H1 (cell line): ENCODE measurements around the gene SPINT2. TPM values are rescaled to one million over a fixed set of nuclear protein-coding genes. Genes with fewer than 3 reads are reported as not detected.

Experiments used
- ASH2L ChIP-seq: fragments of 200-600, 300-600 bp; sonication (generic); IDR thresholded peaks from one replicate; pipeline ENCODE4 v1.7.1; 2017; ENCODE audit warnings: low read length
- BCL11A ChIP-seq, 2 experiments: IDR thresholded peaks; one replicate each; pipeline ENCODE4 v1.6.1; 2011; ENCODE audit warnings: low read depth in 2 of 2, low read length in 2 of 2, mild to moderate bottlenecking in 2 of 2
- CEBPB ChIP-seq: IDR thresholded peaks from 2 replicates; pipeline ENCODE4 v1.6.1; 2012; ENCODE audit warnings: low read depth, low read length
- CHD2 ChIP-seq: IDR thresholded peaks from 2 replicates; pipeline ENCODE4 v1.6.1; 2012; ENCODE audit warnings: low read length, improper control_type of control experiment
- CREB1 ChIP-seq: IDR thresholded peaks from 2 replicates; pipeline ENCODE4 v1.6.1; 2012; ENCODE audit warnings: inconsistent platforms
- CTBP2 ChIP-seq: IDR thresholded peaks from 2 replicates; pipeline ENCODE4 v1.7.0; 2011; ENCODE audit warnings: borderline replicate concordance, mild to moderate bottlenecking, moderate library complexity, mixed read lengths, low read length; ENCODE audit not compliant: insufficient read depth, insufficient read length
- FOSL1 ChIP-seq: IDR thresholded peaks from 2 replicates; pipeline ENCODE4 v1.6.1; 2011; ENCODE audit warnings: mild to moderate bottlenecking, low read depth, low read length, moderate library complexity; ENCODE audit not compliant: insufficient read depth
- GABPA ChIP-seq: IDR thresholded peaks from 2 replicates; pipeline ENCODE4 v1.6.1; 2011; ENCODE audit warnings: mild to moderate bottlenecking, low read length, moderate library complexity, borderline replicate concordance; ENCODE audit not compliant: insufficient read depth
- GTF2F1 ChIP-seq: IDR thresholded peaks from 2 replicates; pipeline ENCODE4 v1.6.1; 2012; ENCODE audit warnings: low read depth, low read length, improper control_type of control experiment, borderline replicate concordance
- KDM1A ChIP-seq: fragments of 200-600, 300-600 bp; sonication (generic); IDR thresholded peaks from 2 replicates; pipeline ENCODE4 v1.7.1; 2016; ENCODE audit warnings: mild to moderate bottlenecking, low read length, borderline replicate concordance
- POLR2AphosphoS5 ChIP-seq: IDR thresholded peaks from 2 replicates; pipeline ENCODE4 v1.6.1; 2011; ENCODE audit warnings: low read depth, low read length
- SIRT6 ChIP-seq: IDR thresholded peaks from one replicate; pipeline ENCODE4 v1.7.1; 2012; ENCODE audit warnings: low read length, inconsistent platforms
- SIX5 ChIP-seq: IDR thresholded peaks from 2 replicates; pipeline ENCODE4 v1.6.1; 2011; ENCODE audit warnings: mild to moderate bottlenecking, low read depth, low read length
- SP1 ChIP-seq: IDR thresholded peaks from 2 replicates; pipeline ENCODE4 v1.6.1; 2011; ENCODE audit warnings: low read depth, low read length
- SP2 ChIP-seq: IDR thresholded peaks from 2 replicates; pipeline ENCODE4 v1.6.1; 2012; ENCODE audit warnings: mild to moderate bottlenecking, low read length, inconsistent platforms
- ZNF274 ChIP-seq: IDR thresholded peaks from 2 replicates; pipeline ENCODE4 v1.7.0; 2012; ENCODE audit warnings: low read length, borderline replicate concordance; ENCODE audit errors: extremely low read depth
- polyA plus RNA-seq, 7 experiments: library from polyadenylated mRNA; depleted of rRNA in 3 of 7; stranded (reverse) in 5 of 7; unstranded in 2 of 7; fragments of >200 nt in 5 of 7; fragments of 200-250 nt in 2 of 7; gene quantifications; 1 replicate in 5 of 7; 2 replicates in 1 of 7; 4 replicates in 1 of 7; pipeline versions ENCODE4 v1.2.1 to v1.2.3, GENCODE V29; 2011 to 2013; ENCODE audit warnings: missing spikeins in 2 of 7, mixed read lengths in 2 of 7
- total RNA-seq: library from RNA; stranded (reverse); fragmentation: NEBNext Ultra II Directional; extraction: Animal tissue kit (Norgen Biotek cat#: 25700); gene quantifications from 2 replicates; pipeline ENCODE4 v1.2.1, GENCODE V29; 2021

Gene SPINT2
- total and polyA plus RNA-seq, 2 of the 8 experiments (the other 6 are each of a cell fraction or from before 2014, with no cell fraction given), result 294 to 296 TPM

GRCh38 chr19:38228005-38228377 is 36.4 kb upstream of the SPINT2 start (continued):
- no peak for TF ChIP-seq POLR2AphosphoS5
- TF ChIP-seq BCL11A (IDR thresholded peaks at IDR 0.05; ENCODE audit: low read depth in 2 of 2, low read length in 2 of 2), result no peak
- TF ChIP-seq SIRT6, result no peak
- no peak for TF ChIP-seq GABPA
- no peak for TF ChIP-seq SP1
- TF ChIP-seq KDM1A, result no peak
- TF ChIP-seq SIX5, result no peak
- TF ChIP-seq FOSL1, result no peak
- peak; percentile 31 for TF ChIP-seq ASH2L
- no peak for TF ChIP-seq CEBPB
- TF ChIP-seq CTBP2, result no peak
- no peak for TF ChIP-seq CREB1
- TF ChIP-seq SP2, result no peak
- no peak for TF ChIP-seq GTF2F1
- no peak for TF ChIP-seq ZNF274
- TF ChIP-seq CHD2, result no peak
